Skeletal muscle tissue (tissue), 4 donors: ENCODE data around the gene PALM. TPM values are rescaled to one million over a fixed set of nuclear protein-coding genes. Genes with fewer than 3 reads are reported as not detected.
A peak's percentile ranks its signal among the peaks of the same experiment; 100 is the strongest.

Experiments
- H3K27ac ChIP-seq: one replicate; pipeline ENCODE4 v1.7.0; 2013; ENCODE audit warnings: mild to moderate bottlenecking, low read depth, low read length, inconsistent platforms
- H3K27me3 ChIP-seq, 3 donors: one replicate each; pipeline ENCODE4 v1.7.0; 2013; ENCODE audit warnings: low read length in 3 of 3; ENCODE audit not compliant: control insufficient read depth in 3 of 3, insufficient read depth in 3 of 3
- H3K36me3 ChIP-seq, 3 donors: one replicate each; pipeline ENCODE4 v1.7.0; 2013; ENCODE audit warnings: low read length in 3 of 3; ENCODE audit not compliant: control insufficient read depth in 3 of 3, insufficient read depth in 3 of 3
- H3K4me1 ChIP-seq, 3 donors: one replicate each; pipeline ENCODE4 v1.7.0; 2013; ENCODE audit warnings: low read length in 3 of 3, mild to moderate bottlenecking in 3 of 3; ENCODE audit not compliant: control insufficient read depth in 3 of 3, insufficient read depth in 3 of 3
- H3K4me3 ChIP-seq, 3 donors: one replicate each; pipeline ENCODE4 v1.7.0; 2013; ENCODE audit warnings: low read length in 3 of 3
- H3K9ac ChIP-seq, 3 donors: one replicate each; pipeline ENCODE4 v1.7.0; 2013; ENCODE audit warnings: low read length in 3 of 3, mild to moderate bottlenecking in 3 of 3, moderate library complexity in 2 of 3, low read depth in 1 of 3
- H3K9me3 ChIP-seq, 3 donors: one replicate each; pipeline ENCODE4 v1.7.0; 2013; ENCODE audit warnings: low read length in 3 of 3; ENCODE audit not compliant: control insufficient read depth in 3 of 3
- total RNA-seq: library from RNA; depleted of rRNA; stranded (reverse); fragments of >200 nt; gene quantifications from one replicate; pipeline ENCODE4 v1.2.3, GENCODE V29; 2014
- donor health status: Osteomylitis.

The PALM gene
- total RNA-seq, 1 donor from 2014 or later: 13.0 TPM

- Histone ChIP-seq H3K4me1 (no peaks in the 10 kb centered on the region), H3K36me3 (peaks cover 0 to 2% (median 2%) of the 10 kb centered on the region in 3 donors), H3K9ac (no peak overlapping the region), H3K9me3 (peaks cover 0 to 8% (median 0%) of the 10 kb centered on the region in 3 donors), H3K4me3 (no peak overlapping the region), H3K27me3 (peaks cover 0 to 16% (median 16%) of the 10 kb centered on the region in 3 donors), H3K27ac (no peak overlapping the region)
Measured at GRCh38 chr19:749811-750210, 41.1 kb downstream of the PALM start.

DNA sequence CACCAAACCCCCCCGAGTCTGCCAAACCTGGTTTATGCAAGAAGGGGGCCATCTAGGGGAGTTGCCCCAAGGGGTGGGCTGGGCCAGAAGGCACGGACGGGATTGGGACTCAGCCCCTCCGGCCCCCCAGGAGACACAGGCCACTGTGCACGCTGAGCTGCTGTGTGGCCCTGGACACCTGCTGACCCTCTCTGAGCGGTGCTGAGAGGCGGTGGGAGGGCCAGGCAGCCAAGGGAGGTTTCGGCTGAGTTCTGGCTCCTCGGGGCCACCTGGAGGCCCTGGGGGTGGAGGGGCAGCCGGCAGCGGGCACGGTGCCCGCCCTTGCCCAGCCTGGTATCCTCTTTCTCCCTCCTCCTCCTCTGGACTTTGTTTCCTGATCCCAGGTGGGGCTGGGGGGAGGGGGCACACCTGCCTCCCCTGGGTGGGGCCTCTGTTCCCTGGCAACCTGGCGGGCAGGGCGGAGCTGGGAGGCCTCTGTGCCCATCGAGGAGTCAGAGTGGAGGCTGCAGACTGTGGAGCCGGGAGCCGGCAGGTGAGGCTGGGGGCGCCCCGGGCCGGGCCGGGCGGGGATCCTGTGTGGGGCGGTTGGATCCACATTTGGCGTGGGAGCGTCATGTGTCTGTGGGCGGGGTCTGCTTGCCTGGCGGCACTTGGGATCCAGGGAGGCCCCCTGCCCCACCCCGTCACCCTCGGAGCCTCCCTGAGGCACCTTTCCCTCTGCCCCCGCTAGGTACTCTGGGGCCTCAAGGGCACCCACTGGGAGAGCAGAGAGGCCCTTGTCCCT, 42.1 kb downstream of the PALM start, which contains the start of gene MISP:
Gene MISP, plus strand, starts transcription at position 473 of the 784 bp plus-strand sequence. CDS start 5,835 bp downstream, outside the sequence.
- H3K9ac ChIP-seq: no peak within 1 kb of the TSS
- H3K27me3 ChIP-seq: peaks cover 0 to 22% (median 19%) of the 10 kb centered on the region in 3 donors
- no peak within 1 kb of the TSS for H3K27ac ChIP-seq
- H3K36me3 ChIP-seq: peaks cover 0 to 2% (median 2%) of the 10 kb centered on the region in 3 donors
- H3K9me3 ChIP-seq: peaks cover 0 to 8% (median 0%) of the 10 kb centered on the region in 3 donors
- no peak within 1 kb of the TSS for H3K4me3 ChIP-seq
- H3K4me1 ChIP-seq: no peaks in the 10 kb centered on the region

- Histone ChIP-seq H3K36me3 (no peaks in the 10 kb centered on the region), H3K27ac (no peak overlapping the region), H3K27me3 (peaks cover 2 to 22% (median 19%) of the 10 kb centered on the region in 3 donors), H3K9ac (no peak overlapping the region), H3K4me1 (no peaks in the 10 kb centered on the region), H3K9me3 (peaks cover 0 to 8% (median 0%) of the 10 kb centered on the region in 3 donors), H3K4me3 (no peak overlapping the region)
Measured at GRCh38 chr19:751501-752341, 43.0 kb downstream of the PALM start.

DNA sequence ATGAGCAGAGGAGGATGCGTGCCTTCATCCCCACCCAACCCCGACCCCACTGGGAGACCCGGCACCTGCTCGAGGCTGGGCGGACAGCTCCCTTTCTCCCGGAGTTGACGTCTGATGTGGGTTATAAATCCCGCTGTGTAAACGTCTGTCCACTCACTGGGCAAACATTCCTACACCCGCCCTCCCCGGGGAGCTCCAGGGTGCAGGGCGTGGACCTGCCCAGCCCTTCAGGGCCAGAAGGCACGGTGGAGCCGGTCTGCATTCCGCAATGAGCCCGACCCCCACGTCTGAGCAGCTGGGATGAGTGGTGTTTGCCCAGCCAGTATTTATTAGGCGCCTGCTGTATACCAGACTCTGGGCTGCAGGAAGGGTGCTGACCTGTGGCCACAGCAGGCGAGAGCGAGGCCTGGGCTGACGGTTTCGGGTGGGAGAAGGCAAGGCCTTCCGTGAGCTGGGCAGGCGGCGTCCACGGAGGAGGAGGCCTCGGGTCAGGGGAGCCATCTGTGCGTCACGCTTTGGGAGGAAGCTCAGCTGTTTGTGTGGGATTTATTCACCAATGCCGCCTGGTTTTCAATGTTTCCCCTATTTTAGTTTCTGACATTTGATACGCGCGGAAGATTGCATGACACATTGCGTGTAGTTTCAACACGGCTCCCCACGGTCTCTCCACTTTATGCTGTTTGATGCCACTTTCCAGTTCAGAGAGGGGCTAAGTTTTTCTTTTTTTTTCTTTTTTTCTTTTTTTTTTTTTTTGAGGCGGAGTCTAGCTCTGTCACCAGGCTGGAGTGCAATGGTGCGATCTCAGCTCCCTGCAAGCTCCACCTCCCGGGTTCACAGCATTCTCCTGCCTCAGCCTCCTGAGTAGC, 44.1 kb downstream of the PALM start:
- H3K9ac ChIP-seq: no peak overlapping the region
- H3K4me3 ChIP-seq: peak overlapping the region in 2 of 3 donors; percentile 22 to 38
- H3K9me3 ChIP-seq: peaks cover 0 to 4% (median 0%) of the 10 kb centered on the region in 3 donors
- no peaks in the 10 kb centered on the region for H3K36me3 ChIP-seq
- H3K27me3 ChIP-seq: peaks cover 4 to 22% (median 19%) of the 10 kb centered on the region in 3 donors
- no peak overlapping the region for H3K27ac ChIP-seq
- no peaks in the 10 kb centered on the region for H3K4me1 ChIP-seq

DNA sequence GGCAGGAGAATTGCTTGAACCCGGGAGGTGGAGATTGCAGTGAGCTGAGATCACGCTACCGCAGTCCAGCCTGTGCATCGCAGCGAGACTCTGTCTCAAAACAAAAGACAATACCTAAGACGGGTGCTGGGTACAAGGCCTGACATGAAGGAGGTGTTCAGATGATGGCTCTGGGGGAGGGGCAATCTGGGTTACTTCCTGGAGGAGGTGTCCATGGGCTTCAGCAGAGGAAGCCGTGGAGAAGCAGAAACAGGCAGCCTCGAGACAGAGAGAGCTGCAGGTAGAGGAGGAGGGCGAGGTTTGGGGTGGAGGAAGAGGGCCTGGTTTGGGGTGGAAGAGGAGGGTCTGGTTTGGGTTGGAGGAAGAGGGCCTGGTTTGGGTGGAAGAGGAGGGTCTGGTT, 45.8 kb downstream of the PALM start:
- no peak overlapping the region for H3K4me3 ChIP-seq
- no peaks in the 10 kb centered on the region for H3K4me1 ChIP-seq
- H3K9me3 ChIP-seq: no peaks in the 10 kb centered on the region
- no peak overlapping the region for H3K9ac ChIP-seq
- H3K36me3 ChIP-seq: no peaks in the 10 kb centered on the region
- H3K27ac ChIP-seq: no peak overlapping the region
- peaks cover 4 to 22% (median 19%) of the 10 kb centered on the region in 3 donors for H3K27me3 ChIP-seq

GRCh38 chr19:755063-755462, 46.3 kb downstream of the PALM start:
- Histone ChIP-seq H3K4me1 (no peaks in the 10 kb centered on the region), H3K36me3 (no peaks in the 10 kb centered on the region), H3K9me3 (no peaks in the 10 kb centered on the region), H3K27me3 (peaks cover 4 to 22% (median 19%) of the 10 kb centered on the region in 3 donors), H3K4me3 (no peak overlapping the region), H3K9ac (no peak overlapping the region), H3K27ac (no peak overlapping the region)

DNA sequence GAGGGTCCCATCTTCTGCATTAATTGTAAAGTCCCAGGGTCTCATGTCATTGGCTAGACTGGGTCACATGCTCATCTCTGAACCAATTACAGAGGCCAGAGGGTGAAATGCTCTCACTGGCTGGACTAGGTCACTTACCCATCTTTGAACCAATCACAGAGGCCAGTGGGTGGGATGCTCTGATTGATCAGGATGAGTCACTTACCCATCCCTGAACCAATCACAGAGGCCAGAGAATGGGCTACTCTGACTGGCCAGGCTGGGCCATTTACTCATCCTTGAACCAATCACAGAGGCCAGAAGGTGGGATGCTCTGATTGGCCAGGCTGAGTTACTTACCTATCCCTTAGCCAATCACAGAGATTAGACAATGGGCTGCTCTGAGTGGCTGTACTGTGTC, 47.5 kb downstream of the PALM start:
- Histone ChIP-seq H3K9ac (no peak overlapping the region), H3K27me3 (peaks cover 4 to 22% (median 19%) of the 10 kb centered on the region in 3 donors), H3K4me1 (no peaks in the 10 kb centered on the region), H3K4me3 (no peak overlapping the region), H3K9me3 (peaks cover 0 to under 1% (median 0%) of the 10 kb centered on the region in 3 donors), H3K27ac (no peak overlapping the region), H3K36me3 (no peaks in the 10 kb centered on the region)

DNA sequence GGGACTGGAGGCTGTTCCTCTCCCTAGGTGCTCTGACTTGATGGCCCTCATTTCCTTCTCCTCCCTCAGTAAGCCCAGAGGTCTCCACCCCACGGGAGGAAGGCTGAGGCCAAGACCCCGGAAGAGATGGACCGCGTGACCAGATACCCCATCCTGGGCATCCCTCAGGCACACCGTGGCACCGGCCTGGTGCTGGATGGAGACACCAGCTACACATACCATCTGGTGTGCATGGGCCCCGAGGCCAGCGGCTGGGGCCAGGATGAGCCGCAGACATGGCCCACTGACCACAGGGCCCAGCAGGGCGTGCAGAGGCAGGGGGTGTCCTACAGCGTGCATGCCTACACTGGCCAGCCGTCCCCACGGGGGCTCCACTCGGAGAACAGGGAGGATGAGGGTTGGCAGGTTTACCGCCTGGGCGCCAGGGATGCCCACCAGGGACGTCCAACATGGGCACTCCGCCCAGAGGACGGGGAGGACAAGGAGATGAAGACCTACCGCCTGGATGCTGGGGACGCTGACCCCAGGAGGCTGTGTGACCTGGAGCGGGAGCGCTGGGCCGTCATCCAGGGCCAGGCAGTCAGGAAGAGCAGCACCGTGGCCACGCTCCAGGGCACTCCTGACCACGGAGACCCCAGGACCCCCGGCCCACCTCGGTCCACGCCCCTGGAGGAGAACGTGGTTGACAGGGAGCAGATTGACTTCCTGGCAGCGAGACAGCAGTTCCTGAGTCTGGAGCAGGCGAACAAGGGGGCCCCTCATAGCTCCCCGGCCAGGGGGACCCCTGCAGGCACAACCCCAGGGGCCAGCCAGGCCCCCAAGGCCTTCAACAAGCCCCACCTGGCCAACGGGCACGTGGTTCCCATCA, 48.3 kb downstream of the PALM start:
- Histone ChIP-seq H3K27me3 (peaks cover 4 to 16% (median 15%) of the 10 kb centered on the region in 3 donors), H3K27ac (no peak overlapping the region), H3K9me3 (peaks cover 0 to 5% (median 0%) of the 10 kb centered on the region in 3 donors)

More for the DNA sequence above, 48.3 kb downstream of the PALM start:
- Histone ChIP-seq H3K4me1 (no peaks in the 10 kb centered on the region), H3K9ac (no peak overlapping the region), H3K36me3 (no peaks in the 10 kb centered on the region), H3K4me3 (no peak overlapping the region)
